Measurements from ENCODE around the gene RIC8B. TPM values are rescaled to one million over a fixed set of nuclear protein-coding genes. Genes with fewer than 3 reads are reported as not detected.
"Not testable (repeated sequence)": the region's sequence is repeated elsewhere in the genome, so short reads cannot be mapped to it uniquely, and the experiment has no call there.

RIC8B gene
- polyA plus RNA-seq, 2 of the 4 experiments (the other 2 are of a cell fraction) = 10.5 to 25.5 TPM

DNA sequence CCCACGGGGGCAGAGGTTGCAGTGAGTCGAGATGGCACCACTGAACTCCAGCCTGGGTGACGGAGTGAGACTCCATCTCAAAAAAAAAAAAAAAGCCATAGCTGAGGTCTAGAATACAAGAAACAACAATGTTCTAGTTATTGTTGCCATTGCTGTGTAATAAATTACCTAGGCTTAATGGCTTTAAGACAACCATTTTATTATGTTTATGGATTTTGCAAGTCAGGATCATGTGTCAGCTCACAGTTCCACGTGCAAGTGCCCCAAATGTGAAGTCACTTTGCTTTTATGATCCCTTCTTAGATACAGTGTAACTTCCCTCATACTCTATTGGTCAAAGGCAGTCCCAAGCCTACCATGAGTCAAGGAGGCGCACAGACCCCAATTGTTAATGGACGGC lies 49.5 kb upstream of the RIC8B start:
- Histone ChIP-seq H3K4me1 (no peaks in the 10 kb centered on the region), H3K27ac (no peak overlapping the region), H3K9me3 (no peaks in the 10 kb centered on the region), H3K4me2 (no peak overlapping the region), H3K4me3 (no peak overlapping the region)
- ChIA-PET CTCF (no interaction called here), POLR2A (no interaction called here)
- ATAC-seq = no peak
- WGBS (ENCODE audit: missing lambda C conversion rate) = 80% methylated on average over 6 of the region's 6 CpGs
- no peak for TF ChIP-seq EP300 (IDR thresholded peaks at IDR 0.05)
- no peak for TF ChIP-seq RCOR1 (IDR thresholded peaks at IDR 0.05; ENCODE audit: low read depth, low read length)
- TF ChIP-seq CHD2 (IDR thresholded peaks at IDR 0.05; ENCODE audit: low read length, partially characterized antibody) = no peak
- TF ChIP-seq RARB (CRISPR knock-in tag; IDR thresholded peaks at IDR 0.05) = no peak
- TF ChIP-seq SMC3 (IDR thresholded peaks at IDR 0.05) = no peak
- TF ChIP-seq, protein P1, sequence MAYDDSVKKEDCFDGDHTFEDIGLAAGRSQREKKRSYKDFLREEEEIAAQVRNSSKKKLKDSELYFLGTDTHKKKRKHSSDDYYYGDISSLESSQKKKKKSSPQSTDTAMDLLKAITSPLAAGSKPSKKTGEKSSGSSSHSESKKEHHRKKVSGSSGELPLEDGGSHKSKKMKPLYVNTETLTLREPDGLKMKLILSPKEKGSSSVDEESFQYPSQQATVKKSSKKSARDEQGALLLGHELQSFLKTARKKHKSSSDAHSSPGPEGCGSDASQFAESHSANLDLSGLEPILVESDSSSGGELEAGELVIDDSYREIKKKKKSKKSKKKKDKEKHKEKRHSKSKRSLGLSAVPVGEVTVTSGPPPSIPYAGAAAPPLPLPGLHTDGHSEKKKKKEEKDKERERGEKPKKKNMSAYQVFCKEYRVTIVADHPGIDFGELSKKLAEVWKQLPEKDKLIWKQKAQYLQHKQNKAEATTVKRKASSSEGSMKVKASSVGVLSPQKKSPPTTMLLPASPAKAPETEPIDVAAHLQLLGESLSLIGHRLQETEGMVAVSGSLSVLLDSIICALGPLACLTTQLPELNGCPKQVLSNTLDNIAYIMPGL (CRISPR knock-in tag; IDR thresholded peaks at IDR 0.05; ENCODE audit: borderline replicate concordance) = no peak
- no peak for DNase-seq (ENCODE audit: low read depth in 1 of 2, low spot score in 1 of 2)
- no peak for FAIRE-seq

DNA sequence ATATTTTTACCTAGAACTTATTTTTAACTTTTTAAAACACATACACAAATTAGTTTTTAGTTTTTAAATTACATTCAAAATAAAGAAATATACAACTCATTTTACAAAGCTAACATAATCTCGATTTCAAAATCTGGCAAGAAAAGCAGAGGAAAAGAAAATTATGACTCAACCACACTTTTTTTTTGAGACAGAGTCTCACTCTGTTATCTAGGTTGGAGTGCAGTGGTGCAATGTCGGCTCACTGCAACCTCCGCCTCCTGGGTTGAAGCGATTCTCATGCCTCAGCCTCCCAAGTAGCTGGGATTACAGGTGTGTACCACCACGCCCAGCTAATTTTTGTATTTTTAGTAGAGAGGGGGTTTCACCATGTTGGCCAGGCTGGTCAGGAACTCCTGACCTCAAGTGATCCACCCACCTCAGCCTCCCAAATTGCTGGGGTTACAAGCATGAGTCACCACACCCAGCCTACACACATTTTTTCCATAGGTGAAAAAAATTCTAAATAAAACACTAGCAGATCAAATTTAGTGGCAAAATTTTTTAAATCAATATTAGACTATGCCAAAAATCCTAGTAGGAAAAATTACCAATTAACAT lies 47.8 kb upstream of the RIC8B start:
- H3K27ac ChIP-seq; DNase-seq (ENCODE audit: low read depth in 1 of 2, low spot score in 1 of 2); H3K4me2 ChIP-seq; H3K4me3 ChIP-seq; CTCF ChIA-PET; FAIRE-seq; ATAC-seq; POLR2A ChIA-PET; H3K4me1 ChIP-seq; H3K9me3 ChIP-seq: not testable (repeated sequence)
- 79% methylated on average over 5 of the region's 5 CpGs for WGBS (ENCODE audit: missing lambda C conversion rate)

DNA sequence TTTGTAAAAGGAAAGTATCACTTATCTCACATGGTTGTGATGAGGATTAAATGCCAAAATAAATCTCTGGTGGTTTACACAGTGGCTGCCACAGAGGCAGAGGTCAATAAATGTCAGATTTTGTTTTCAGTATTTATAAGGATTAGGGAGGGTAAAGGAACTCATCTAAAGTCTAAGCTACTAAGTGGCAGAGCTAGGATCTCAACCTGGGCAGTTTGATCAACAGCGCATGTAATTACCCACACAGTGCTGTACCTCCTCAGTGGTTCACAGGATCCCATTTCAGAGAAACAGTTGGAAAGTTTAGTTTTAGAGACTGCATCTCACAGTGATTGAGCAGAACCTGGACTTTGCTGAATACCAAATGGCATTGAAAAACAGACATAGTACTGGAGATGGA lies 44.9 kb upstream of the RIC8B start:
- ATAC-seq = no peak
- DNase-seq (ENCODE audit: low read depth in 1 of 2, low spot score in 1 of 2) = no peak
- no peak overlapping the region for H3K27ac ChIP-seq
- CTCF ChIA-PET = interaction anchor here (0.8 to 2.2 kb wide), 2 partner anchors 23 to 112 kb away, joined by 3 to 7 read pairs; no protein-coding TSS in a partner anchor
- WGBS (ENCODE audit: missing lambda C conversion rate) = 82% methylated on average over 1 of the region's 1 CpG
- no peak for FAIRE-seq
- no peak overlapping the region for H3K4me2 ChIP-seq
- no peaks in the 10 kb centered on the region for H3K4me1 ChIP-seq
- H3K4me3 ChIP-seq = no peak overlapping the region
- POLR2A ChIA-PET = interaction anchor here (0.6 kb wide), 1 partner anchor 1629 kb away, joined by 4 read pairs; no protein-coding TSS in a partner anchor
- TF ChIP-seq, protein P2, sequence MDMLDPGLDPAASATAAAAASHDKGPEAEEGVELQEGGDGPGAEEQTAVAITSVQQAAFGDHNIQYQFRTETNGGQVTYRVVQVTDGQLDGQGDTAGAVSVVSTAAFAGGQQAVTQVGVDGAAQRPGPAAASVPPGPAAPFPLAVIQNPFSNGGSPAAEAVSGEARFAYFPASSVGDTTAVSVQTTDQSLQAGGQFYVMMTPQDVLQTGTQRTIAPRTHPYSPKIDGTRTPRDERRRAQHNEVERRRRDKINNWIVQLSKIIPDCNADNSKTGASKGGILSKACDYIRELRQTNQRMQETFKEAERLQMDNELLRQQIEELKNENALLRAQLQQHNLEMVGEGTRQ (IDR thresholded peaks at IDR 0.05) = no peak
- TF ChIP-seq EHMT2 (IDR thresholded peaks at IDR 0.05; ENCODE audit: low read depth) = no peak
- TF ChIP-seq, protein P3, sequence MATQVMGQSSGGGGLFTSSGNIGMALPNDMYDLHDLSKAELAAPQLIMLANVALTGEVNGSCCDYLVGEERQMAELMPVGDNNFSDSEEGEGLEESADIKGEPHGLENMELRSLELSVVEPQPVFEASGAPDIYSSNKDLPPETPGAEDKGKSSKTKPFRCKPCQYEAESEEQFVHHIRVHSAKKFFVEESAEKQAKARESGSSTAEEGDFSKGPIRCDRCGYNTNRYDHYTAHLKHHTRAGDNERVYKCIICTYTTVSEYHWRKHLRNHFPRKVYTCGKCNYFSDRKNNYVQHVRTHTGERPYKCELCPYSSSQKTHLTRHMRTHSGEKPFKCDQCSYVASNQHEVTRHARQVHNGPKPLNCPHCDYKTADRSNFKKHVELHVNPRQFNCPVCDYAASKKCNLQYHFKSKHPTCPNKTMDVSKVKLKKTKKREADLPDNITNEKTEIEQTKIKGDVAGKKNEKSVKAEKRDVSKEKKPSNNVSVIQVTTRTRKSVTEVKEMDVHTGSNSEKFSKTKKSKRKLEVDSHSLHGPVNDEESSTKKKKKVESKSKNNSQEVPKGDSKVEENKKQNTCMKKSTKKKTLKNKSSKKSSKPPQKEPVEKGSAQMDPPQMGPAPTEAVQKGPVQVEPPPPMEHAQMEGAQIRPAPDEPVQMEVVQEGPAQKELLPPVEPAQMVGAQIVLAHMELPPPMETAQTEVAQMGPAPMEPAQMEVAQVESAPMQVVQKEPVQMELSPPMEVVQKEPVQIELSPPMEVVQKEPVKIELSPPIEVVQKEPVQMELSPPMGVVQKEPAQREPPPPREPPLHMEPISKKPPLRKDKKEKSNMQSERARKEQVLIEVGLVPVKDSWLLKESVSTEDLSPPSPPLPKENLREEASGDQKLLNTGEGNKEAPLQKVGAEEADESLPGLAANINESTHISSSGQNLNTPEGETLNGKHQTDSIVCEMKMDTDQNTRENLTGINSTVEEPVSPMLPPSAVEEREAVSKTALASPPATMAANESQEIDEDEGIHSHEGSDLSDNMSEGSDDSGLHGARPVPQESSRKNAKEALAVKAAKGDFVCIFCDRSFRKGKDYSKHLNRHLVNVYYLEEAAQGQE (IDR thresholded peaks at IDR 0.05) = no peak
- no peak for TF ChIP-seq EP300 (IDR thresholded peaks at IDR 0.05)
- no peak for TF ChIP-seq BHLHE40 (IDR thresholded peaks at IDR 0.05; ENCODE audit: low read depth, low read length)
- no peak for TF ChIP-seq FOSB (CRISPR knock-in tag; IDR thresholded peaks at IDR 0.05)
- no peak for TF ChIP-seq HDAC2 (IDR thresholded peaks at IDR 0.05)
- TF ChIP-seq NPAS2 (CRISPR knock-in tag; IDR thresholded peaks at IDR 0.05; ENCODE audit: borderline replicate concordance) = no peak
- no peak for TF ChIP-seq CBX2 (IDR thresholded peaks at IDR 0.05; ENCODE audit: borderline replicate concordance, low read depth)
- no peak for TF ChIP-seq GATA3 (IDR thresholded peaks at IDR 0.05; ENCODE audit: borderline replicate concordance)
- TF ChIP-seq FOXS1 (CRISPR knock-in tag; IDR thresholded peaks at IDR 0.05) = no peak
- TF ChIP-seq RAD21 (conservative IDR thresholded peaks at IDR 0.05 in 1 of 2, IDR thresholded peaks at IDR 0.05 in 1 of 2) = no peak
- TF ChIP-seq KDM5A (IDR thresholded peaks at IDR 0.05) = no peak
- TF ChIP-seq HOXB13 (CRISPR knock-in tag; IDR thresholded peaks at IDR 0.05; ENCODE audit: low read depth) = no peak
- no peaks in the 10 kb centered on the region for H3K9me3 ChIP-seq
